ENCODE measurements around the gene PLAA. TPM values are rescaled to one million over a fixed set of nuclear protein-coding genes. Genes with fewer than 3 reads are reported as not detected.
A peak's percentile ranks its signal among the peaks of the same experiment; 100 is the strongest.

PLAA gene
- total RNA-seq, 4 donors from 2014 or later, result 24.3 to 35.2 (median 26.7) TPM

- Histone ChIP-seq H3K4me3 (no peak overlapping the region), H3K27ac (no peak overlapping the region), H3K27me3 (no peaks in the 10 kb centered on the region), H3K9me3 (no peaks in the 10 kb centered on the region), H3K4me1 (no peaks in the 10 kb centered on the region), H3K36me3 (peaks cover 0 to 48% (median 5%) of the 10 kb centered on the region in 3 donors)
- no peak for DNase-seq (ENCODE audit: low spot score in 2 of 2)
- TF ChIP-seq POLR2A (IDR thresholded peaks at IDR 0.05) (no peak), EP300 (IDR thresholded peaks at IDR 0.05) (no peak)
- TF ChIP-seq, protein P1, sequence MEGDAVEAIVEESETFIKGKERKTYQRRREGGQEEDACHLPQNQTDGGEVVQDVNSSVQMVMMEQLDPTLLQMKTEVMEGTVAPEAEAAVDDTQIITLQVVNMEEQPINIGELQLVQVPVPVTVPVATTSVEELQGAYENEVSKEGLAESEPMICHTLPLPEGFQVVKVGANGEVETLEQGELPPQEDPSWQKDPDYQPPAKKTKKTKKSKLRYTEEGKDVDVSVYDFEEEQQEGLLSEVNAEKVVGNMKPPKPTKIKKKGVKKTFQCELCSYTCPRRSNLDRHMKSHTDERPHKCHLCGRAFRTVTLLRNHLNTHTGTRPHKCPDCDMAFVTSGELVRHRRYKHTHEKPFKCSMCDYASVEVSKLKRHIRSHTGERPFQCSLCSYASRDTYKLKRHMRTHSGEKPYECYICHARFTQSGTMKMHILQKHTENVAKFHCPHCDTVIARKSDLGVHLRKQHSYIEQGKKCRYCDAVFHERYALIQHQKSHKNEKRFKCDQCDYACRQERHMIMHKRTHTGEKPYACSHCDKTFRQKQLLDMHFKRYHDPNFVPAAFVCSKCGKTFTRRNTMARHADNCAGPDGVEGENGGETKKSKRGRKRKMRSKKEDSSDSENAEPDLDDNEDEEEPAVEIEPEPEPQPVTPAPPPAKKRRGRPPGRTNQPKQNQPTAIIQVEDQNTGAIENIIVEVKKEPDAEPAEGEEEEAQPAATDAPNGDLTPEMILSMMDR (IDR thresholded peaks at IDR 0.05), result no peak
- 77 to 85% methylated on average over 1 of the region's 1 CpG for WGBS, 2 donors
Observed at GRCh38 chr9:26904671-26905070, 42.4 kb downstream of the PLAA start.

GRCh38 chr9:26904070-26904469 lies 43.0 kb downstream of the PLAA start:
- no peak overlapping the region for H3K4me3 ChIP-seq
- no peak for TF ChIP-seq POLR2A (IDR thresholded peaks at IDR 0.05)
- no peak for TF ChIP-seq EP300 (IDR thresholded peaks at IDR 0.05)
- TF ChIP-seq, protein P1 (IDR thresholded peaks at IDR 0.05), result no peak
- H3K9me3 ChIP-seq, result no peaks in the 10 kb centered on the region
- 32 to 41% methylated on average over 3 of the region's 3 CpGs for WGBS, 2 donors
- H3K4me1 ChIP-seq, result no peaks in the 10 kb centered on the region
- no peaks in the 10 kb centered on the region for H3K27me3 ChIP-seq
- H3K36me3 ChIP-seq, result peaks cover 0 to 43% (median 5%) of the 10 kb centered on the region in 3 donors
- no peak for DNase-seq (ENCODE audit: low spot score in 2 of 2)
- no peak overlapping the region for H3K27ac ChIP-seq

- peak overlapping the region; percentile 81 to 98 (median 96) for H3K27ac ChIP-seq
- H3K36me3 ChIP-seq, result no peaks in the 10 kb centered on the region
- peaks cover 0 to 8% (median 0%) of the 10 kb centered on the region in 4 donors for H3K9me3 ChIP-seq
- WGBS, 2 donors, result 22% methylated on average over 7 of the region's 7 CpGs
- no peaks in the 10 kb centered on the region for H3K27me3 ChIP-seq
- peak overlapping the region; percentile 82 to 100 (median 96) for H3K4me3 ChIP-seq
- no peak for DNase-seq (ENCODE audit: low spot score in 2 of 2)
- TF ChIP-seq EP300 (IDR thresholded peaks at IDR 0.05), result no peak
- TF ChIP-seq, protein P1 (IDR thresholded peaks at IDR 0.05), result no peak
- peaks cover 0 to 35% (median 14%) of the 10 kb centered on the region in 4 donors for H3K4me1 ChIP-seq
Observed at GRCh38 chr9:26893030-26893676, 53.9 kb downstream of the PLAA start.

DNA sequence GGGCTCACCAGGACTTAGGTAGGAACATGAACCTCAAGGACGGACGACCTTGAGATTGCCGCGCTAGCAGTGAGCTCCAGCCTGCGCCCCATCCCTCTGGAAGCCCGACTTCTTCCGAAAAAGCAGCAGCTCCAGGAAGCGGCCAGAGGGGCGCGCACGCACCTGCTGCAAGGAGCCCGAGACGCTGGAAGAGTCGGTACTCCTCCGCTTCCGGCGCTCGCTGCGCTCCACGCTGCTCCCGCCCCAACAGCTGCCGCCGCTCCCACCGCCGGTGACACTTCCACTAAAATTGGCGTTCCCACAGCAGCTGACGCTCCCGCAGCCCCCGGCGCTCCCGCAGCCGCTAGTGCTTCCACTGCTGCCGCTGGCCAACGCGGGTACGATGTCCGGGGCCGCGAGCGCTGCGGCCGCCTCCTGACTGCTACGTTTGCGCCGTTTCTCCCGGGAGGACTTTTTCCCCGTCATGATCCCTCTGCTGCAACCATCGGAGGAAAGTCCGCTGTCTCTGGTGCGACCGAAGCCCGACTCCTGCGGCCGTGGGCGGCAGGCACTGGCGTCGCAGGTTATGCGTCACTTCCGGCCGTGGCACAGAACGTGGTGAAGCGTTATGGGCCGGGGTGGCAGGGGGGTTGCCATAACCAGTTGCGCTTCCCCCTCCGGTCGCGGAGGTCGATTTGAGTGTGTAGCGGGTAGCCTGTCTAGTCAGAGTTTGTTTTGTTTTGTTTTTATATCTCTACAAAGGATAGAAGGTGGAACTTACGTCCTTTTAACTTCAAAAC lies 54.6 kb downstream of the PLAA start, which contains the start of gene CAAP1:
TSS of gene CAAP1 (minus strand) at position 552 of the 779 bp plus-strand sequence. CDS start at position 465, 87 bp downstream.
- peak; percentile 51 to 94 for TF ChIP-seq EP300 (IDR thresholded peaks at IDR 0.05)
- peak; percentile 31 to 40 for TF ChIP-seq POLR2A (IDR thresholded peaks at IDR 0.05)
- TF ChIP-seq, protein P1 (IDR thresholded peaks at IDR 0.05), result peak; percentile 11 to 64 (median 35)
- peak; percentile 78 to 80 for DNase-seq (ENCODE audit: low spot score in 2 of 2)
- Histone ChIP-seq H3K9me3 (peaks cover 0 to 8% (median 0%) of the 10 kb centered on the region in 4 donors), H3K27ac (peak within 1 kb of the TSS; percentile 81 to 98 (median 96)), H3K4me1 (peaks cover 0 to 39% (median 14%) of the 10 kb centered on the region in 4 donors), H3K27me3 (no peaks in the 10 kb centered on the region), H3K4me3 (peak within 1 kb of the TSS; percentile 82 to 100 (median 96)), H3K36me3 (no peaks in the 10 kb centered on the region)
- WGBS, 2 donors, result 0 to 1% methylated on average over 47 to 52 of the region's 70 CpGs

- peak overlapping the region; percentile 82 to 100 (median 96) for H3K4me3 ChIP-seq
- peaks cover 0 to 8% (median 0%) of the 10 kb centered on the region in 4 donors for H3K9me3 ChIP-seq
- H3K36me3 ChIP-seq, result no peaks in the 10 kb centered on the region
- H3K4me1 ChIP-seq, result peaks cover 0 to 39% (median 14%) of the 10 kb centered on the region in 4 donors
- H3K27ac ChIP-seq, result peak overlapping the region; percentile 81 to 98 (median 96)
- H3K27me3 ChIP-seq, result no peaks in the 10 kb centered on the region
- no peak for DNase-seq (ENCODE audit: low spot score in 2 of 2)
- WGBS, 2 donors, result 0 to 1% methylated on average over 14 of the region's 14 CpGs
- no peak for TF ChIP-seq EP300 (IDR thresholded peaks at IDR 0.05)
- TF ChIP-seq, protein P1 (IDR thresholded peaks at IDR 0.05), result no peak
- no peak for TF ChIP-seq POLR2A (IDR thresholded peaks at IDR 0.05)
Observed at GRCh38 chr9:26891726-26892125, 55.3 kb downstream of the PLAA start.

Data from tibial nerve (tissue), 4 donors.